Measurements from ENCODE around the gene ENOSF1.

GRCh38 chr18:697012-697411 is 15.4 kb downstream of the ENOSF1 start:
- no peak for TF ChIP-seq ZMAT4 (CRISPR knock-in tag; IDR thresholded peaks at IDR 0.05)
- no peak for TF ChIP-seq MLX (CRISPR knock-in tag; IDR thresholded peaks at IDR 0.05)
- no peak for TF ChIP-seq CTCF (IDR thresholded peaks at IDR 0.05)
- TF ChIP-seq FOXP1 (CRISPR knock-in tag; IDR thresholded peaks at IDR 0.05; ENCODE audit: borderline replicate concordance) = no peak
- TF ChIP-seq USF2 (CRISPR knock-in tag; IDR thresholded peaks at IDR 0.05) = no peak
- no peak for TF ChIP-seq ZNF281 (CRISPR knock-in tag; IDR thresholded peaks at IDR 0.05)
- TF ChIP-seq PRDM15 (CRISPR knock-in tag; IDR thresholded peaks at IDR 0.05) = no peak
- no peak for TF ChIP-seq CDX4 (CRISPR knock-in tag; IDR thresholded peaks at IDR 0.05; ENCODE audit: borderline replicate concordance)
- no peak for TF ChIP-seq ZNF512 (CRISPR knock-in tag; IDR thresholded peaks at IDR 0.05; ENCODE audit: borderline replicate concordance)
- TF ChIP-seq ATF1 (CRISPR knock-in tag; IDR thresholded peaks at IDR 0.05) = no peak
- TF ChIP-seq NR1H2 (CRISPR knock-in tag; IDR thresholded peaks at IDR 0.05) = no peak

All from WTC11 (cell line).